Keratinocyte (primary cell): ENCODE results near the gene LZTR1. TPM values are rescaled to one million over a fixed set of nuclear protein-coding genes. Genes with fewer than 3 reads are reported as not detected.
"Not testable (repeated sequence)": the region's sequence is repeated elsewhere in the genome, so short reads cannot be mapped to it uniquely, and the experiment has no call there.

Source experiments
- DNase-seq: peaks from one replicate; pipeline ENCODE4 v3.0.0-alpha.2; 2011; ENCODE audit warnings: low read depth, missing footprints, low spot score
- FAIRE-seq: peaks from 2 replicates; lab custom pipeline; 2011; peaks lifted over from hg19 to GRCh38; lab: Jason Lieb, UNC
- H2AFZ ChIP-seq: 2 replicates; pipeline ENCODE4 v1.6.0; 2012; ENCODE audit warnings: low read length, control low read depth, inconsistent platforms; ENCODE audit not compliant: control insufficient read depth
- H3K27ac ChIP-seq: 2 replicates; pipeline ENCODE4 v1.5.1; 2011; ENCODE audit warnings: low read length; ENCODE audit not compliant: control insufficient read depth, insufficient read depth
- H3K27me3 ChIP-seq: 3 replicates; pipeline ENCODE4 v1.6.0; 2011; ENCODE audit warnings: low read length; ENCODE audit not compliant: control insufficient read depth, insufficient read depth; ENCODE audit errors: extremely low read depth
- H3K36me3 ChIP-seq, 2 experiments: 2 replicates in 1 of 2; 3 replicates in 1 of 2; pipeline ENCODE4 v1.5.1; 2011; ENCODE audit warnings: low read length in 2 of 2, mild to moderate bottlenecking in 1 of 2; ENCODE audit not compliant: control insufficient read depth in 2 of 2, insufficient read depth in 2 of 2; ENCODE audit errors: extremely low read depth in 1 of 2
- H3K4me1 ChIP-seq: 3 replicates; pipeline ENCODE4 v1.5.1; 2011; ENCODE audit warnings: low read length; ENCODE audit not compliant: control insufficient read depth, insufficient read depth; ENCODE audit errors: extremely low read depth
- H3K4me2 ChIP-seq: 3 replicates; pipeline ENCODE4 v1.6.0; 2011; ENCODE audit warnings: low read depth, low read length; ENCODE audit not compliant: control insufficient read depth, insufficient read depth; ENCODE audit errors: extremely low read depth
- H3K4me3 ChIP-seq, 3 experiments: fragments of 200-600 bp in 1 of 3; sonication (generic) in 1 of 3; 2 replicates in 2 of 3; 3 replicates in 1 of 3; pipeline ENCODE4 v1.5.1; 2011 to 2016; ENCODE audit warnings: low read length in 3 of 3, mild to moderate bottlenecking in 3 of 3, control low read depth in 2 of 3, inconsistent platforms in 1 of 3, low read depth in 1 of 3, mixed read lengths in 1 of 3, mixed run types in 1 of 3, moderate library complexity in 1 of 3; ENCODE audit not compliant: control insufficient read depth in 2 of 3, insufficient read depth in 2 of 3; ENCODE audit errors: extremely low read depth in 1 of 3
- H3K79me2 ChIP-seq: 2 replicates; pipeline ENCODE4 v1.6.0; 2012; ENCODE audit warnings: low read length; ENCODE audit not compliant: control insufficient read depth, insufficient read depth
- H3K9ac ChIP-seq: 3 replicates; pipeline ENCODE4 v1.6.0; 2011; ENCODE audit warnings: low read length; ENCODE audit not compliant: control insufficient read depth, insufficient read depth; ENCODE audit errors: extremely low read depth
- H3K9me1 ChIP-seq: 3 replicates; pipeline ENCODE4 v1.6.0; 2011; ENCODE audit warnings: low read length; ENCODE audit not compliant: control insufficient read depth, insufficient read depth; ENCODE audit errors: extremely low read depth
- H3K9me3 ChIP-seq: 2 replicates; pipeline ENCODE4 v1.5.1; 2012; ENCODE audit warnings: low read depth, low read length; ENCODE audit not compliant: control insufficient read depth
- H4K20me1 ChIP-seq: 3 replicates; pipeline ENCODE4 v1.6.0; 2011; ENCODE audit warnings: low read length; ENCODE audit not compliant: control insufficient read depth, insufficient read depth; ENCODE audit errors: extremely low read depth
- EZH2 ChIP-seq: IDR thresholded peaks from one replicate; pipeline ENCODE4 v1.6.1; 2012; ENCODE audit warnings: inconsistent platforms, mild to moderate bottlenecking, low read length, moderate library complexity
- dilution Hi-C: fragments of 300-500 bp; cut with MboI; formaldehyde crosslinking; loops from one replicate; pipeline ENCODE4 v1.7.0; 2020; ENCODE audit warnings: low sequenced_read_pairs; ENCODE audit not compliant: extremely low pct_ligation_motif_present
- polyA plus RNA-seq, 5 experiments: library from polyadenylated mRNA; depleted of rRNA in 3 of 5; stranded (reverse) in 3 of 5; stranded (forward) in 1 of 5; unstranded in 1 of 5; fragments of >200 nt; gene quantifications; 1 replicate in 1 of 5; 2 replicates in 3 of 5; 3 replicates in 1 of 5; pipeline versions ENCODE4 v1.2.1 to v1.2.3, GENCODE V29; 2011 to 2012; ENCODE audit warnings: missing spikeins in 2 of 5, low read depth in 1 of 5, low replicate concordance in 1 of 5
- TF ChIP-seq, protein P1 (sequence below), 3 experiments: IDR thresholded peaks in 1 of 3; conservative IDR thresholded peaks in 1 of 3; optimal IDR thresholded peaks in 1 of 3; 2 replicates in 2 of 3; 3 replicates in 1 of 3; pipeline versions ENCODE3 to v1.5.1; 2011; ENCODE audit warnings: low read length in 3 of 3, mild to moderate bottlenecking in 3 of 3, moderate library complexity in 2 of 3, control low read depth in 1 of 3, inconsistent platforms in 1 of 3; ENCODE audit not compliant: insufficient read depth in 2 of 3; ENCODE audit errors: extremely low read depth in 1 of 3

LZTR1 gene
- polyA plus RNA-seq, 1 donor (not counting 4 experiments of a cell fraction or from before 2014, with no cell fraction given), result 37.0 TPM

DNA sequence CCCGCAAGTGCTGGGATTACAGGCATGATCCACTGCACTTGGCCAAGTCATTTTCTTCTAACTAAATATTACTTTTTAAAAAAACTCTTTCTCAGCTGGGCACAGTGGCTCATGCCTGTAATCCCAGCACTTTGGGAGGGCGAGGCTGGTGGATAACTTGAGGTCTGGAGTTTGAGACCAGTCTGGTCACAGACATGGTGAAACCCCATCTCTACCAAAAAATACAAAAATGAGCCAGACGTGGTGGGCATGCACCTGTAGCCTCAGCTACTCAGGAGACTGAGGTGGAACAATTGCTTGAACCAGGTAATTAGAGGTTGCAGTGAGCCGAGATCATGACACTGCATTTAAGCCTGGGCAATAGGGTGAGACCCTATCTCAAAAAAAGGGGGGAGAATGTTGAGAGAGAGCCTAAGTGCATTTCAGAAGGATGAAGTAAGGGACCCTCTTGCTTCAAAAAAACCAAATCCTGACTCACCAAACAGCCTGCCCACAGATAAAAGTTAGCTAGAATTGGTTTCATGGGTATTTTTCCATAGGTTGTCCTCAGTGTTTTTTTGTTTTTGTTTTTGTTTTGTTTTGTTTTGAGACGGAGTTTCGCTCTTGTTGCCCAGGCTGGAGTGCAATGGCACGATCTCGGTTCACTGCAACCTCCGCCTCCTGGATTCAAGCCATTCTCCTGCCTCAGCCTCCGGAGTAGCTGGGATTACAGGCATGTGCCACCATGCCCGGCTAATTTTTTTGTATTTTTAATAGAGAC lies 46.1 kb upstream of the LZTR1 start:
- H2AFZ ChIP-seq, FAIRE-seq, DNase-seq, H3K4me2 ChIP-seq, H3K9me1 ChIP-seq, H3K9ac ChIP-seq, H3K9me3 ChIP-seq, H3K27me3 ChIP-seq, H3K27ac ChIP-seq, H3K4me3 ChIP-seq, dilution Hi-C loops: not testable (repeated sequence)
- peaks cover 9 to 28% of the 10 kb centered on the region in 2 experiments for H3K36me3 ChIP-seq
- peaks cover 17% of the 10 kb centered on the region for H3K4me1 ChIP-seq
- H4K20me1 ChIP-seq, result peaks cover 47% of the 10 kb centered on the region
- peaks cover 94% of the 10 kb centered on the region for H3K79me2 ChIP-seq

DNA sequence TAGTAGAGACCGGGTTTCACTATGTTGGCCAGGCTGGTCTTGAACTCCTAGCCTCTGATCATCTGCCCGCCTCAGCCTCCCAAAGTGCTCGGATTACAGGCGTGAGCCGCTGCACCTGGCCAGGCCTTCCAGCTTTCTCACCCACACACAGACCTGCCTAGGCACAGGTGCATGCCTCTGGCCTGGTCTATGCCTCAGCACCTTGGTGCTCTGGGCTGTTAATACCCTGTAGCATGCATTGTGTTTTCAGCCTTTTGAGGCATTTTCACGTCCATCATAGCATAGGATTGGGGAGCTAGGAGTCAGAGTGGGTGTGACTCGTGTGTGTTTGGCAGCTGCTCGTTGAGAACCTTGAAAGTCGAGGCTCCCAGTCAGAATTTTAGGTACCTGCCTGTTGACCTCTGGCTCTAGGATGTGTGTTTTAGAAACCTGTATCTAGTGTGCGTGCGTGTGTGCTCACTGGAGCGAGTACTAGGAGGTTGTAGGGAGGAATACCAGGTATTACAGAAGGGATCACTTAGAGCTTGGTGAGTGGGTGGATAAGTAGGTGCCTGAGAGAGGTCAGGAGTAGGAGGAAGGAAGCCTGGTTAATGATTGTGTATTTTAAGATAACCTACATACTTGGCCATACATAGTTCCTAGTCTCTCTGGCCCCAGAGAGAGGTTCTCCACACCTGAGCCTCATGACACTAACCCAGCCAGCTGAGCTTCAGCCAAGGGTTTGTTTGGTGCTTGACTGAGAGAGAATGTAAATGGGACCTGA lies 44.9 kb upstream of the LZTR1 start:
- H4K20me1 ChIP-seq, result peaks cover 48% of the 10 kb centered on the region
- H3K27ac ChIP-seq, result peak overlapping the region; percentile 2
- TF ChIP-seq, protein P1, sequence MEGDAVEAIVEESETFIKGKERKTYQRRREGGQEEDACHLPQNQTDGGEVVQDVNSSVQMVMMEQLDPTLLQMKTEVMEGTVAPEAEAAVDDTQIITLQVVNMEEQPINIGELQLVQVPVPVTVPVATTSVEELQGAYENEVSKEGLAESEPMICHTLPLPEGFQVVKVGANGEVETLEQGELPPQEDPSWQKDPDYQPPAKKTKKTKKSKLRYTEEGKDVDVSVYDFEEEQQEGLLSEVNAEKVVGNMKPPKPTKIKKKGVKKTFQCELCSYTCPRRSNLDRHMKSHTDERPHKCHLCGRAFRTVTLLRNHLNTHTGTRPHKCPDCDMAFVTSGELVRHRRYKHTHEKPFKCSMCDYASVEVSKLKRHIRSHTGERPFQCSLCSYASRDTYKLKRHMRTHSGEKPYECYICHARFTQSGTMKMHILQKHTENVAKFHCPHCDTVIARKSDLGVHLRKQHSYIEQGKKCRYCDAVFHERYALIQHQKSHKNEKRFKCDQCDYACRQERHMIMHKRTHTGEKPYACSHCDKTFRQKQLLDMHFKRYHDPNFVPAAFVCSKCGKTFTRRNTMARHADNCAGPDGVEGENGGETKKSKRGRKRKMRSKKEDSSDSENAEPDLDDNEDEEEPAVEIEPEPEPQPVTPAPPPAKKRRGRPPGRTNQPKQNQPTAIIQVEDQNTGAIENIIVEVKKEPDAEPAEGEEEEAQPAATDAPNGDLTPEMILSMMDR (optimal IDR thresholded peaks at IDR 0.05 in 1 of 3, IDR thresholded peaks at IDR 0.05 in 1 of 3, conservative IDR thresholded peaks at IDR 0.05 in 1 of 3; ENCODE audit: extremely low read depth in 1 of 3, insufficient read depth in 2 of 3, low read length in 3 of 3), result no peak
- TF ChIP-seq EZH2, result no peak
- FAIRE-seq, result no peak
- peaks cover 9 to 30% of the 10 kb centered on the region in 2 experiments for H3K36me3 ChIP-seq
- H3K4me1 ChIP-seq, result peaks cover 20% of the 10 kb centered on the region
- H3K9ac ChIP-seq, result no peak overlapping the region
- DNase-seq, result no peak
- H2AFZ ChIP-seq, result no peak overlapping the region
- H3K79me2 ChIP-seq, result peaks cover 94% of the 10 kb centered on the region
- H3K27me3 ChIP-seq, result no peaks in the 10 kb centered on the region
- H3K4me3 ChIP-seq, result peak overlapping the region in 1 of 3 experiments; percentile 1
- peaks cover 4% of the 10 kb centered on the region for H3K9me1 ChIP-seq
- H3K9me3 ChIP-seq, result no peaks in the 10 kb centered on the region
- peak overlapping the region; percentile 44 for H3K4me2 ChIP-seq
- dilution Hi-C loops, result no loop called here
